C4-2B (cell line): ENCODE results near the gene TIMP1.

Experiments used
- CTCF ChIP-seq: fragments of 450-650 bp; conservative IDR thresholded peaks from 2 replicates; pipeline ENCODE4 v1.5.1; 2017; ENCODE audit warnings: mild to moderate bottlenecking
- ZFX ChIP-seq: fragments of 450-650 bp; IDR thresholded peaks from 2 replicates; pipeline ENCODE4 v1.6.1; 2017

GRCh38 chrX:47568656-47569295 is 13.5 kb upstream of the TIMP1 start:
- TF ChIP-seq CTCF (no peak; the same call in 1 of the 2 replicates), ZFX (no peak)
